Liver (tissue), 9 donors: ENCODE data around the gene KIF12. TPM values are rescaled to one million over a fixed set of nuclear protein-coding genes. Genes with fewer than 3 reads are reported as not detected.

Experiments
- DNase-seq: peaks from one replicate; pipeline ENCODE4 v3.0.0-alpha.2; 2017; ENCODE audit warnings: low spot score
- H3K27ac ChIP-seq, 2 donors: one replicate each; pipeline ENCODE4 v1.7.0; 2013; ENCODE audit warnings: inconsistent platforms in 2 of 2, low read length in 2 of 2, control low read depth in 1 of 2, low read depth in 1 of 2, mild to moderate bottlenecking in 1 of 2
- H3K27me3 ChIP-seq, 4 donors: one replicate each; pipeline versions ENCODE4 v1.6.1 to v1.7.0; 2013; ENCODE audit warnings: low read length in 3 of 4, inconsistent platforms in 1 of 4, mild to moderate bottlenecking in 1 of 4, moderate library complexity in 1 of 4; ENCODE audit not compliant: control insufficient read depth in 4 of 4, insufficient read depth in 4 of 4
- H3K36me3 ChIP-seq, 4 donors: one replicate each; pipeline versions ENCODE4 v1.6.1 to v1.7.0; 2013; ENCODE audit warnings: low read length in 3 of 4, mild to moderate bottlenecking in 3 of 4, low read depth in 1 of 4, moderate library complexity in 1 of 4; ENCODE audit not compliant: control insufficient read depth in 4 of 4, insufficient read depth in 3 of 4
- H3K4me1 ChIP-seq, 4 donors: one replicate each; pipeline versions ENCODE4 v1.6.1 to v1.7.0; 2013; ENCODE audit warnings: low read length in 3 of 4, mild to moderate bottlenecking in 3 of 4, moderate library complexity in 1 of 4; ENCODE audit not compliant: control insufficient read depth in 4 of 4, insufficient read depth in 4 of 4
- H3K4me3 ChIP-seq, 3 donors: one replicate each; pipeline versions ENCODE4 v1.6.1 to v1.7.0; 2013; ENCODE audit warnings: low read length in 3 of 3, control low read depth in 1 of 3, low read depth in 1 of 3, mild to moderate bottlenecking in 1 of 3
- H3K9ac ChIP-seq, 2 donors: one replicate each; pipeline ENCODE4 v1.7.0; 2013; ENCODE audit warnings: low read length in 2 of 2, mild to moderate bottlenecking in 2 of 2, moderate library complexity in 2 of 2, control low read depth in 1 of 2, low read depth in 1 of 2
- H3K9me3 ChIP-seq, 4 donors: one replicate each; pipeline versions ENCODE4 v1.6.1 to v1.7.0; 2013; ENCODE audit warnings: low read length in 3 of 4; ENCODE audit not compliant: control insufficient read depth in 4 of 4
- EGR1 ChIP-seq, 2 donors: IDR thresholded peaks; 2 replicates each; pipeline ENCODE4 v1.6.1; 2016 to 2018; ENCODE audit warnings: antibody characterized with exemption in 2 of 2, low read depth in 2 of 2
- FOXA1 ChIP-seq: IDR thresholded peaks from 2 replicates; pipeline ENCODE4 v1.6.1; 2016; ENCODE audit warnings: antibody characterized with exemption
- FOXA2 ChIP-seq: IDR thresholded peaks from 2 replicates; pipeline ENCODE4 v1.6.1; 2016; ENCODE audit warnings: antibody characterized with exemption
- GABPA ChIP-seq, 2 donors: IDR thresholded peaks in 1 of 2; conservative IDR thresholded peaks in 1 of 2; 2 replicates each; pipeline ENCODE4 v1.6.1; 2016; ENCODE audit warnings: antibody characterized with exemption in 2 of 2, mild to moderate bottlenecking in 1 of 2, moderate library complexity in 1 of 2
- HNF4A ChIP-seq, 2 donors: conservative IDR thresholded peaks; 2 replicates each; pipeline ENCODE4 v1.6.1; 2016; ENCODE audit warnings: antibody characterized with exemption in 2 of 2, mild to moderate bottlenecking in 2 of 2
- HNF4G ChIP-seq: IDR thresholded peaks from 2 replicates; pipeline ENCODE4 v1.6.1; 2016; ENCODE audit warnings: antibody characterized with exemption
- JUND ChIP-seq, 2 donors: IDR thresholded peaks; 2 replicates each; pipeline ENCODE4 v1.6.1; 2016; ENCODE audit warnings: antibody characterized with exemption in 2 of 2
- NR2F2 ChIP-seq: IDR thresholded peaks from 2 replicates; pipeline ENCODE4 v1.6.1; 2016; ENCODE audit warnings: antibody characterized with exemption
- RAD21 ChIP-seq, 2 donors: IDR thresholded peaks; 2 replicates each; pipeline ENCODE4 v1.6.1; 2016; ENCODE audit warnings: antibody characterized with exemption in 2 of 2, mild to moderate bottlenecking in 2 of 2
- RXRA ChIP-seq, 2 donors: IDR thresholded peaks; 2 replicates each; pipeline ENCODE4 v1.6.1; 2017 to 2018; ENCODE audit warnings: antibody characterized with exemption in 2 of 2, mild to moderate bottlenecking in 1 of 2
- SP1 ChIP-seq: IDR thresholded peaks from 2 replicates; pipeline ENCODE4 v1.6.1; 2018; ENCODE audit warnings: antibody characterized with exemption, mild to moderate bottlenecking
- YY1 ChIP-seq: IDR thresholded peaks from 2 replicates; pipeline ENCODE4 v1.6.1; 2016; ENCODE audit warnings: antibody characterized with exemption, mild to moderate bottlenecking
- WGBS: extraction: QIAGEN DNeasy Blood & Tissue Kit; methylation state at CpG from one replicate; pipeline ENCODE4 v1.1.7; 2013; 5-methylcytosine and 5-hydroxymethylcytosine counted together
- polyA plus RNA-seq, 2 donors: library from polyadenylated mRNA; stranded (reverse) in 1 of 2; unstranded in 1 of 2; fragments of 200-250 nt in 1 of 2; fragments of >200 nt in 1 of 2; fragmentation: Nextera tagmentation in 1 of 2; extraction: Ambion mirVana in 1 of 2; gene quantifications; one replicate each; pipeline versions ENCODE4 v1.2.1 to v1.2.3, GENCODE V29; 2013 to 2015
- total RNA-seq, 2 donors: library from RNA; depleted of rRNA; stranded (reverse); fragments of >200 nt; gene quantifications; one replicate each; pipeline ENCODE4 v1.2.3, GENCODE V29; 2014
- TF ChIP-seq, protein P1 (sequence below): IDR thresholded peaks from 2 replicates; pipeline ENCODE4 v1.6.1; 2016; ENCODE audit warnings: antibody characterized with exemption
- TF ChIP-seq, protein P2 (sequence below): IDR thresholded peaks from 2 replicates; pipeline ENCODE4 v1.6.1; 2016; ENCODE audit warnings: antibody characterized with exemption
- TF ChIP-seq, protein P3 (sequence below): fragments of 150-350 bp; IDR thresholded peaks from 2 replicates; pipeline ENCODE4 v1.5.1; 2017; ENCODE audit warnings: improper control_type of control experiment, low read depth, low read length; ENCODE audit not compliant: missing input control
- donor health status: healthy.
- donor health status: healthy.
- donor health status: healthy.
- donor health status: healthy.
- donor health status: healthy.

The KIF12 gene
- total and polyA plus RNA-seq, 4 donors: 2.9 to 11.8 (median 7.7) TPM

DNA sequence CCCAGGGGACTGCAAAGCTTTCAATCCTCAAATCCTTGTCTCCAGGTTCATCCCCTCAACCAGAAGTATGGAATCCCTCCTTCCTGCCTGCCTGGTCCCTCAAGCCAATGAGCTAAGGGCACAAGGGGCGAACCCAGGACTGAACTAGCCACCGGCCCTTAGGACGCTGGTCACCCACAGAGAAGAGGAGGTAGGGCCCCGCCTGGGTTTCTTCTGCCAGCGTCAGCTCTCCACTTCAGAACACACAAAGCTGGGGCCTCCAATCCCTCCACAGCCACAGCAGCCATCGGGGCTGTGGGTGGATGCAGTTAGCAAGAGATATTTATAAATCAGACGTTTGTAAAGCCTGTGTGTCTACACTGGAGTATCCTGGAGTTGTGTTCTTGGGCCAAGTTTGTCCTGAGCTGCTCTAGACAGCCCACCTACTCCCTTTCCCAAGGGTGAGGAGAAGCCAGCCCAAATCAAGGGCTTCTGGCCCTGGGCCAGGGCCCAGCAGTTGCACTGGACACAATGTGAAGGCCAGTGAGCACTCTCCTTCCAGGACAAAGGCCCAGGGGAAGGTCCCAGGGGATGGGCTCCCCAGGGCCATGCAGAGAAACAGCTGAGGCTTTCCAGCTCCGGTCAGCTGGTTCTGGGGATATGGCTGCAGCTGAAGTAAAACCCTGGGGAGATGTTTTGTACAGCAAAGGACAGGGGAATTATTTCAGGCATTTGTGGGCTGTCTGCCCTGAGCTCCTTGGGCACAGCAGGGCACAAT is 39.9 kb downstream of the KIF12 start:
- DNase-seq: no peak
- no peaks in the 10 kb centered on the region for H3K27me3 ChIP-seq
- 45% methylated on average over 8 of the region's 8 CpGs for WGBS
- H3K27ac ChIP-seq: peak overlapping the region in 1 of 2 donors; percentile 30
- no peak overlapping the region for H3K4me3 ChIP-seq
- H3K9me3 ChIP-seq: no peaks in the 10 kb centered on the region
- peaks cover 12 to 38% (median 34%) of the 10 kb centered on the region in 4 donors for H3K36me3 ChIP-seq
- H3K9ac ChIP-seq: no peak overlapping the region
- H3K4me1 ChIP-seq: peaks cover 0 to 7% (median 1%) of the 10 kb centered on the region in 4 donors
- TF ChIP-seq HNF4A (conservative IDR thresholded peaks at IDR 0.05): peak in 1 of 2 donors; percentile 4
- TF ChIP-seq YY1: peak; percentile 10
- TF ChIP-seq RXRA (IDR thresholded peaks at IDR 0.05): no peak

DNA sequence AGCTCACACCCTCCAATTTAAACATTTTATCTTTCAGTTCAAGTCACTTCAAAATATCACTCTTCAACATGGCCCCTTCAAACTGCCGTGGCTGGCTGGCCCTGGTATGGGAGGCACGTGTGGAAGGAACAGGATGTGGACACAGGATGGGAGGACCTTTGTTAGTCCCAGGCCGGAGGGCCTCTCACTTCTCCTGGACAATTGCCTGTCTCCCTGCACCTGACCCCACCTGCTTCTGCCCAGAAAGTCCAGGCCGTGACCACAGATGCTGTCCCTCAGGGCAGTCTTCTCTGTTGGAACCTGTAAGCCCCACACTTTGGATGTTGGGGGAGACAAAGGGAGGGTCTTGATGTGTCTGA is 40.4 kb downstream of the KIF12 start:
- TF ChIP-seq YY1: no peak
- peak; percentile 14 for TF ChIP-seq SP1
- Histone ChIP-seq H3K27me3 (no peaks in the 10 kb centered on the region), H3K27ac (peak overlapping the region in 1 of 2 donors; percentile 30), H3K36me3 (peaks cover 12 to 36% (median 31%) of the 10 kb centered on the region in 4 donors), H3K4me1 (peaks cover 0 to 7% (median 1%) of the 10 kb centered on the region in 4 donors), H3K9ac (no peak overlapping the region), H3K9me3 (no peaks in the 10 kb centered on the region), H3K4me3 (no peak overlapping the region)
- 24% methylated on average over 4 of the region's 4 CpGs for WGBS
- peak; percentile 34 for DNase-seq

DNA sequence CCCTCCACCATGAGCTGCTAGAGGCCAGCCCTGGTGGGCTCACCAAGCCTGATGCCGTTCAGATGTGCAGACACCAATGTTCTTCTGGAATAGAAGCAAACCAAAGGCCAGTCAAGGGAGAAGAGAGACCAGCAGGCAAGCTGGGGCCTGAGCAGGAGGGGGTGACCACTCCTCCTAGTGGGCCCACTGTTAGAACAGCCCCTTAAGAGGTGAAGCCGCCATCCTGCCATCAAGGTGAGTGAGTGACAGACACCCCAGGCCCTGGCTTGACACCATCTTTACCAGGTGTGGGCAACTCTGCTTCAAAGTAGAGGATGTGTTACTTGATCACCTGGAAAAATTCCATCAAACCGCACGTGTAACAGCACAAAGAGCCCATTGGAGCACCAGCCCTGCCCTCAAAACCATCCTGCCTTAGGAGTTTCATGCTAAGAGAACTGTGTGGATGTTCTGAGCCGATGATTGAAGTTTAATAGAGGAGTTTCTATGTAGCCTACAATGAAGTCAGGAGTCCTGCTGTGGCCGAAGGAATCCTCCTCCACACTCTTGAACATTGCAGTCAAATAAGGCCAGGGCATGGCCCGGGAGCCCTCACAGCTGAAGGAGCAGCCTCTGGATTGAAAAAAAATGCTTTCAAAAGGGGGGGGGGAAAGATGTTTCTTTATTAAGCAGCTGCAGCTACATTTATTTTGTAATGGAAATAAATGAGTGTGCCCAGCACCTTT is 41.8 kb downstream of the KIF12 start:
- no peak overlapping the region for H3K27ac ChIP-seq
- no peak overlapping the region for H3K4me3 ChIP-seq
- H3K4me1 ChIP-seq: peaks cover 0 to 2% (median 0%) of the 10 kb centered on the region in 4 donors
- no peak overlapping the region for H3K9ac ChIP-seq
- no peak for DNase-seq
- no peaks in the 10 kb centered on the region for H3K9me3 ChIP-seq
- 81% methylated on average over 7 of the region's 7 CpGs for WGBS
- H3K36me3 ChIP-seq: peaks cover 8 to 23% (median 20%) of the 10 kb centered on the region in 4 donors
- no peaks in the 10 kb centered on the region for H3K27me3 ChIP-seq
- TF ChIP-seq SP1 (no peak), RXRA (IDR thresholded peaks at IDR 0.05) (no peak), NR2F2 (no peak), FOXA2 (no peak), GABPA (IDR thresholded peaks at IDR 0.05 in 1 of 2, conservative IDR thresholded peaks at IDR 0.05 in 1 of 2) (no peak)
- TF ChIP-seq, protein P1, sequence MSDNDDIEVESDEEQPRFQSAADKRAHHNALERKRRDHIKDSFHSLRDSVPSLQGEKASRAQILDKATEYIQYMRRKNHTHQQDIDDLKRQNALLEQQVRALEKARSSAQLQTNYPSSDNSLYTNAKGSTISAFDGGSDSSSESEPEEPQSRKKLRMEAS: no peak
- TF ChIP-seq, protein P2, sequence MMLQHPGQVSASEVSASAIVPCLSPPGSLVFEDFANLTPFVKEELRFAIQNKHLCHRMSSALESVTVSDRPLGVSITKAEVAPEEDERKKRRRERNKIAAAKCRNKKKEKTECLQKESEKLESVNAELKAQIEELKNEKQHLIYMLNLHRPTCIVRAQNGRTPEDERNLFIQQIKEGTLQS: no peak

DNA sequence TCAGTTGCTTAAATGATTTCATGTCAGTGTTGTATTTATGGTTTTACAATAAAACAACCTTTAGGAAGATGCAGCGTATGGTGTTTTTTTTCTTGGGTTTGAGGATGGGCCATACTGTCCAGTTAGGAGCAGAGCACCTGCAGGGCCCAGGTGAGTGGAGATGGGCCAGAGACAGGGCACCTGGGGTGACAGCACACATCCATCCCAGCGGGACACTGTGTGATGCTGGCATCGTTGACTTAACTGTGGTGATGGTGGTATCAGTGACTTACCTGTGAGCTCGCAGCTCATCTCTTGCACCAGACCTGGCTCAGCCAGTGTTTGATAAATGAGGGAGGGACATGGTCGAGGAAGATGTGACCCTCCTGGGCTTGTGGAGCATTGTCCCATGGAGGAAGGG is 42.6 kb downstream of the KIF12 start:
- Histone ChIP-seq H3K4me3 (no peak overlapping the region), H3K36me3 (peaks cover 8 to 17% (median 15%) of the 10 kb centered on the region in 4 donors), H3K9me3 (no peaks in the 10 kb centered on the region), H3K4me1 (no peaks in the 10 kb centered on the region), H3K27ac (no peak overlapping the region), H3K9ac (no peak overlapping the region), H3K27me3 (no peaks in the 10 kb centered on the region)
- TF ChIP-seq HNF4G (no peak), JUND (IDR thresholded peaks at IDR 0.05) (no peak), RAD21 (IDR thresholded peaks at IDR 0.05) (no peak), RXRA (IDR thresholded peaks at IDR 0.05) (no peak), EGR1 (IDR thresholded peaks at IDR 0.05; ENCODE audit: low read depth in 2 of 2) (no peak), HNF4A (conservative IDR thresholded peaks at IDR 0.05) (no peak), GABPA (IDR thresholded peaks at IDR 0.05 in 1 of 2, conservative IDR thresholded peaks at IDR 0.05 in 1 of 2) (no peak), FOXA1 (no peak)
- TF ChIP-seq, protein P3, sequence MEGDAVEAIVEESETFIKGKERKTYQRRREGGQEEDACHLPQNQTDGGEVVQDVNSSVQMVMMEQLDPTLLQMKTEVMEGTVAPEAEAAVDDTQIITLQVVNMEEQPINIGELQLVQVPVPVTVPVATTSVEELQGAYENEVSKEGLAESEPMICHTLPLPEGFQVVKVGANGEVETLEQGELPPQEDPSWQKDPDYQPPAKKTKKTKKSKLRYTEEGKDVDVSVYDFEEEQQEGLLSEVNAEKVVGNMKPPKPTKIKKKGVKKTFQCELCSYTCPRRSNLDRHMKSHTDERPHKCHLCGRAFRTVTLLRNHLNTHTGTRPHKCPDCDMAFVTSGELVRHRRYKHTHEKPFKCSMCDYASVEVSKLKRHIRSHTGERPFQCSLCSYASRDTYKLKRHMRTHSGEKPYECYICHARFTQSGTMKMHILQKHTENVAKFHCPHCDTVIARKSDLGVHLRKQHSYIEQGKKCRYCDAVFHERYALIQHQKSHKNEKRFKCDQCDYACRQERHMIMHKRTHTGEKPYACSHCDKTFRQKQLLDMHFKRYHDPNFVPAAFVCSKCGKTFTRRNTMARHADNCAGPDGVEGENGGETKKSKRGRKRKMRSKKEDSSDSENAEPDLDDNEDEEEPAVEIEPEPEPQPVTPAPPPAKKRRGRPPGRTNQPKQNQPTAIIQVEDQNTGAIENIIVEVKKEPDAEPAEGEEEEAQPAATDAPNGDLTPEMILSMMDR: no peak
- WGBS: 91% methylated on average over 5 of the region's 5 CpGs
- DNase-seq: no peak
